DND-41 (cell line): Measurements from ENCODE around the gene TM9SF2.

Source experiments
- ATAC-seq: fragments of 200-7000 bp; cut with Tn5 transposase; 3 replicates; pipeline ENCODE4 v1.9.1; 2021; ENCODE audit warnings: low read depth; ENCODE audit not compliant: insufficient read depth
- DNase-seq: peaks from one replicate; pipeline ENCODE4 v3.0.0-alpha.2; 2020
- H2AFZ ChIP-seq: 2 replicates; pipeline ENCODE4 v1.6.0; 2012; ENCODE audit warnings: low read depth, low read length
- H3K27ac ChIP-seq: 2 replicates; pipeline ENCODE4 v1.5.1; 2012; ENCODE audit warnings: low read length, inconsistent platforms
- H3K27me3 ChIP-seq: fragments of 200-600 bp; sonication (generic); 2 replicates; pipeline ENCODE4 v1.6.0; 2012; ENCODE audit warnings: low read length, mild to moderate bottlenecking, inconsistent platforms; ENCODE audit not compliant: insufficient read depth, poor library complexity
- H3K36me3 ChIP-seq: 2 replicates; pipeline ENCODE4 v1.5.1; 2012; ENCODE audit warnings: low read length, inconsistent platforms; ENCODE audit not compliant: insufficient read depth
- H3K4me1 ChIP-seq: 2 replicates; pipeline ENCODE4 v1.5.1; 2012; ENCODE audit warnings: mild to moderate bottlenecking, low read length; ENCODE audit not compliant: insufficient read depth
- H3K4me2 ChIP-seq: 2 replicates; pipeline ENCODE4 v1.6.0; 2012; ENCODE audit warnings: mild to moderate bottlenecking, moderate library complexity, low read length, inconsistent platforms; ENCODE audit not compliant: insufficient read depth
- H3K4me3 ChIP-seq, 2 experiments: fragments of 200-600 bp in 1 of 2; shearing (Covaris generic) in 1 of 2; 2 replicates each; pipeline ENCODE4 v1.5.1; 2012 to 2016; ENCODE audit warnings: inconsistent platforms in 2 of 2, low read length in 2 of 2, mild to moderate bottlenecking in 2 of 2, low read depth in 1 of 2, moderate library complexity in 1 of 2
- H3K79me2 ChIP-seq: 2 replicates; pipeline ENCODE4 v1.6.0; 2012; ENCODE audit warnings: low read length, inconsistent platforms; ENCODE audit not compliant: insufficient read depth
- H3K9ac ChIP-seq: 2 replicates; pipeline ENCODE4 v1.6.0; 2012; ENCODE audit warnings: low read depth, mild to moderate bottlenecking, inconsistent platforms, low read length, moderate library complexity
- H3K9me3 ChIP-seq: 2 replicates; pipeline ENCODE4 v1.5.1; 2012; ENCODE audit warnings: low read length, moderate library complexity, mild to moderate bottlenecking, inconsistent platforms; ENCODE audit not compliant: insufficient read depth, severe bottlenecking
- H4K20me1 ChIP-seq: 2 replicates; pipeline ENCODE4 v1.6.0; 2012; ENCODE audit warnings: low read length; ENCODE audit not compliant: insufficient read depth
- CTCF ChIP-seq: IDR thresholded peaks from 2 replicates; pipeline ENCODE4 v1.5.1; 2012; ENCODE audit warnings: borderline replicate concordance, low read length, moderate library complexity, mild to moderate bottlenecking; ENCODE audit not compliant: poor library complexity, severe bottlenecking; ENCODE audit errors: extremely low read depth
- EZH2 ChIP-seq: IDR thresholded peaks from 3 replicates; pipeline ENCODE4 v1.6.1; 2012; ENCODE audit warnings: borderline replicate concordance, low read depth, mild to moderate bottlenecking, moderate library complexity, low read length, inconsistent platforms; ENCODE audit not compliant: severe bottlenecking

The TM9SF2 gene

DNA sequence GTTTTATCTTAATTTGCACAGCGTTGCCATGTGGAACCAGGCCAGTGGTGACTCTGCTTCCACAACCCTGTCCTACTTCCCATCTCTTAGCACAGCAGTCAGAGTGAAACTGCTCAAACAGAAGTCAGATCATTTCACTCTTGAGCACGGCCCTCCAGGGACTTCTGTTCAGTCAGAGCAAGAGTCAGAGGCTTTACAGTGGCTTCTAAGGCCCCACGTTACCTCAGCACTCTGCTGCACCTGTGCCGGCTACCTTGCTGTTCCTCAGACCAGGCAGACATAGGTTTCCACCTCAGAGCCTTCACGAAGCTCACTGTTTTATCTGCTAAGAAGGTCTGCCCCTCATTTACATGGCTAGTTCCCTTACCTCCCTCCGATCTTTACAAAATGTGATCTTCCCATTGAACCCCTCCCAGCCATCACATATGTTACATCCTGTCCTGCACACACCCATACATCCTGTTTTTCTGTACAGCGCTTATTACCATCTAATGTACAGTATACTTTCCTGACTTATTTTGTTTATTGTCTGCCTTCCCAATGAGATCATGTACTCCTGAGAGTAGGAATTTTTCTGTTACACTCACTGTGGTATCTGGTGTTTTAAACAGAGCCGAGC lies 41.6 kb downstream of the TM9SF2 start:
- no peak overlapping the region for H3K9ac ChIP-seq
- DNase-seq, result no peak
- no peak for ATAC-seq

DNA sequence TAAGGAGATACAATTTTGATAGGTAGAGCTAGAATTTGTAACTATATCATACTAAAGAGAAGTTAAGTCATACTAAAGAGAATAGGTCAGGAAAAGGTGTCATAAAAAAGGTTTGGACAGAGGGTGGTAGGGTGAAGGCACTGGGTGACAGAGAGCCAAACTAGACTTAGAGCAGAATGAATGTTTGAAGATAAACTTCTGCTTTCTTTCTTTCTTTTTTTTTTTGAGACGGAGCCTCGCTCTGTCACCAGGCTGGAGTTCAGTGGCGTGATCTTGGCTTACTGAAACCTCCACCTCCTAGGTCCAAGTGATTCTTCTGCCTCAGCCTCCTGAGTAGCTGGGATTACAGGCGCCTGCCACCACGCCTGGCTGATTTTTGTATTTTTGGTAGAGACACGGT lies 44.1 kb downstream of the TM9SF2 start:
- TF ChIP-seq EZH2 (no peak), CTCF (no peak)
- Histone ChIP-seq H3K36me3 (peaks cover 89% of the 10 kb centered on the region), H3K4me3 (no peak overlapping the region), H3K27me3 (no peaks in the 10 kb centered on the region), H3K9me3 (no peaks in the 10 kb centered on the region), H3K9ac (no peak overlapping the region), H2AFZ (no peak overlapping the region), H3K4me2 (no peak overlapping the region), H3K4me1 (no peaks in the 10 kb centered on the region), H4K20me1 (no peaks in the 10 kb centered on the region), H3K79me2 (no peaks in the 10 kb centered on the region), H3K27ac (no peak overlapping the region)
- ATAC-seq (no peak), DNase-seq (no peak)

More for the DNA sequence above, 41.6 kb downstream of the TM9SF2 start:
- Histone ChIP-seq H3K9me3 (no peaks in the 10 kb centered on the region), H3K36me3 (peaks cover 88% of the 10 kb centered on the region), H3K79me2 (no peaks in the 10 kb centered on the region), H3K4me1 (no peaks in the 10 kb centered on the region), H4K20me1 (no peaks in the 10 kb centered on the region), H3K27ac (no peak overlapping the region), H3K4me2 (no peak overlapping the region), H3K27me3 (no peaks in the 10 kb centered on the region), H2AFZ (no peak overlapping the region), H3K4me3 (no peak overlapping the region)
- TF ChIP-seq CTCF (no peak), EZH2 (no peak)

DNA sequence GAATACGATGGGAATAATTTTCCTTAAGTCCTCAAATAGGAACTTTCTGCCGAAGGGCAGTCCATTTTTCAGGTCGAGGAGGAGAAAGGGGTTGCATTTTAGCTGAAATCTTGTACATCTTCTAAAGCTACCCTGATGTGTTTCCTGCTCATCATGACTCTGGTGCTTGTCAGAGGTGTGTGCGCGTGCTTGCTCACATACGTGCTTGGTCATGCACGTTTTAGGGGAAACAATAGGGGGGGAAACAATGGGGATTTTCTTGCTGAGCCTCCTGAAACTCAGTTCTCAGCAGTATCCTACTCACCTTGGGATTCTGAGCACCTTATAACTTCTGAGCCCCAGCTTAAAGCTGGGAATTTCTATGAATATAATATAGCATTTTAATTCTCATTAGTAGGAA lies 44.7 kb downstream of the TM9SF2 start:
- ATAC-seq (no peak), DNase-seq (no peak)
- no peaks in the 10 kb centered on the region for H3K4me1 ChIP-seq
- TF ChIP-seq EZH2, result no peak
- TF ChIP-seq CTCF, result no peak
- H3K9ac ChIP-seq, result no peak overlapping the region
- H3K4me3 ChIP-seq, result no peak overlapping the region
- no peaks in the 10 kb centered on the region for H3K79me2 ChIP-seq
- H3K9me3 ChIP-seq, result no peaks in the 10 kb centered on the region
- H3K27me3 ChIP-seq, result no peaks in the 10 kb centered on the region
- no peak overlapping the region for H3K4me2 ChIP-seq
- no peak overlapping the region for H2AFZ ChIP-seq
- no peak overlapping the region for H3K27ac ChIP-seq
- no peaks in the 10 kb centered on the region for H4K20me1 ChIP-seq
- H3K36me3 ChIP-seq, result peaks cover 86% of the 10 kb centered on the region
